Transverse colon (tissue), 3 donors: Measurements from ENCODE around the gene BID.

Experiments
- POLR2A ChIP-seq: fragments of 450-650 bp; IDR thresholded peaks from one replicate; pipeline ENCODE4 v1.6.1; 2016; ENCODE audit warnings: antibody characterized with exemption, mild to moderate bottlenecking, moderate library complexity
- TF ChIP-seq, protein P1 (sequence below), 5 experiments: fragments of 200-600 bp in 3 of 5; fragments of 450-650 bp in 2 of 5; sonication (generic) in 3 of 5; IDR thresholded peaks; 1 replicate in 2 of 5; 2 replicates in 3 of 5; pipeline ENCODE4 v1.5.1; 2016 to 2017; ENCODE audit warnings: antibody characterized with exemption in 5 of 5, inconsistent platforms in 3 of 5, mild to moderate bottlenecking in 2 of 5, moderate library complexity in 1 of 5

- TF ChIP-seq, protein P1, sequence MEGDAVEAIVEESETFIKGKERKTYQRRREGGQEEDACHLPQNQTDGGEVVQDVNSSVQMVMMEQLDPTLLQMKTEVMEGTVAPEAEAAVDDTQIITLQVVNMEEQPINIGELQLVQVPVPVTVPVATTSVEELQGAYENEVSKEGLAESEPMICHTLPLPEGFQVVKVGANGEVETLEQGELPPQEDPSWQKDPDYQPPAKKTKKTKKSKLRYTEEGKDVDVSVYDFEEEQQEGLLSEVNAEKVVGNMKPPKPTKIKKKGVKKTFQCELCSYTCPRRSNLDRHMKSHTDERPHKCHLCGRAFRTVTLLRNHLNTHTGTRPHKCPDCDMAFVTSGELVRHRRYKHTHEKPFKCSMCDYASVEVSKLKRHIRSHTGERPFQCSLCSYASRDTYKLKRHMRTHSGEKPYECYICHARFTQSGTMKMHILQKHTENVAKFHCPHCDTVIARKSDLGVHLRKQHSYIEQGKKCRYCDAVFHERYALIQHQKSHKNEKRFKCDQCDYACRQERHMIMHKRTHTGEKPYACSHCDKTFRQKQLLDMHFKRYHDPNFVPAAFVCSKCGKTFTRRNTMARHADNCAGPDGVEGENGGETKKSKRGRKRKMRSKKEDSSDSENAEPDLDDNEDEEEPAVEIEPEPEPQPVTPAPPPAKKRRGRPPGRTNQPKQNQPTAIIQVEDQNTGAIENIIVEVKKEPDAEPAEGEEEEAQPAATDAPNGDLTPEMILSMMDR (IDR thresholded peaks at IDR 0.05), result no peak
- TF ChIP-seq POLR2A, result no peak
Observed at GRCh38 chr22:17749605-17750395, 24.5 kb downstream of the BID start.
